ENCODE results near the gene BATF2. TPM values are rescaled to one million over a fixed set of nuclear protein-coding genes. Genes with fewer than 3 reads are reported as not detected.

BATF2 gene
- total RNA-seq (under 1 TPM in 2 of 5 donors, not detected in 3; 0.09 to 0.26 TPM), total RNA-seq (0 to 2.5 (median 0.06) reads per million in 29 experiments)
- total RNA-seq (2013): not detected

GRCh38 chr11:64996710-64997380, at the start of gene BATF2:
Gene BATF2 (minus strand): TSS chr11:64996971. CDS start chr11:64996914, 57 bp downstream.
- H3K27me3 ChIP-seq (replicated peaks in 1 of 2; ENCODE audit: control insufficient read depth in 2 of 2, extremely low read depth in 1 of 2, insufficient read depth in 2 of 2, low read length in 1 of 2): peaks cover 0 to 28% of the 10 kb centered on the region in 2 experiments
- CTCF ChIA-PET: interaction anchor here (0.7 to 0.9 kb wide), 2 partner anchors 148 to 185 kb away, joined by 3 read pairs; no protein-coding TSS in a partner anchor
- H3K9me3 Mint-ChIP-seq: no peaks in the 10 kb centered on the region
- no peak within 1 kb of the TSS for H3K4me3 ChIP-seq (ENCODE audit: control insufficient read depth in 1 of 2, extremely low read depth in 1 of 2, low read length in 1 of 2)
- H3K4me1 ChIP-seq (ENCODE audit: control insufficient read depth in 1 of 2, extremely low read depth in 1 of 2, insufficient read depth in 2 of 2, low read length in 2 of 2): peaks cover 0 to 7% of the 10 kb centered on the region in 2 experiments
- no peaks in the 10 kb centered on the region for H3K36me3 ChIP-seq (ENCODE audit: control insufficient read depth in 2 of 2, extremely low read depth in 1 of 2, insufficient read depth in 1 of 2, low read length in 1 of 2)
- H3K4me3 Mint-ChIP-seq: no peak within 1 kb of the TSS
- no peaks in the 10 kb centered on the region for H3K36me3 Mint-ChIP-seq
- H3K9me3 ChIP-seq: no peaks in the 10 kb centered on the region
- peaks cover 1 to 4% of the 10 kb centered on the region in 2 donors for H3K27me3 Mint-ChIP-seq
- H3K27ac Mint-ChIP-seq: no peak within 1 kb of the TSS
- no peak within 1 kb of the TSS for H3K27ac ChIP-seq (ENCODE audit: low read length)
- H3K4me1 Mint-ChIP-seq: peaks cover 9 to 16% (median 12%) of the 10 kb centered on the region in 3 donors
- POLR2A ChIA-PET: no interaction called here
- DNase-seq (peak in 3 of 35 experiments; percentile 3 to 23 (median 22)), ATAC-seq (replicated peaks in 1 of 4) (peak in 1 of 4 experiments; percentile 38)
- 32% methylated on average over 8 of the region's 9 CpGs for WGBS (ENCODE audit: insufficient coverage)

GRCh38 chr11:65045728-65046127, 49.0 kb upstream of the BATF2 start:
- POLR2A ChIA-PET: no interaction called here
- DNase-seq (no peak), ATAC-seq (replicated peaks in 1 of 4) (no peak)
- H3K4me3 ChIP-seq (ENCODE audit: control insufficient read depth in 1 of 2, extremely low read depth in 1 of 2, low read length in 1 of 2): no peak overlapping the region
- 99% methylated on average over 7 of the region's 7 CpGs for WGBS (ENCODE audit: insufficient coverage)
- no peak overlapping the region for H3K27ac ChIP-seq (ENCODE audit: low read length)
- Mint-ChIP-seq H3K36me3 (peaks cover 8% of the 10 kb centered on the region), H3K27ac (peak overlapping the region in 1 of 2 donors; percentile 94), H3K9me3 (no peaks in the 10 kb centered on the region), H3K27me3 (no peaks in the 10 kb centered on the region), H3K4me1 (peaks cover 24 to 39% (median 31%) of the 10 kb centered on the region in 3 donors), H3K4me3 (no peak overlapping the region)
- no peaks in the 10 kb centered on the region for H3K9me3 ChIP-seq
- H3K36me3 ChIP-seq (ENCODE audit: control insufficient read depth in 2 of 2, extremely low read depth in 1 of 2, insufficient read depth in 1 of 2, low read length in 1 of 2): peaks cover 0 to 13% of the 10 kb centered on the region in 2 donors
- H3K27me3 ChIP-seq (replicated peaks in 1 of 2; ENCODE audit: control insufficient read depth in 2 of 2, extremely low read depth in 1 of 2, insufficient read depth in 2 of 2, low read length in 1 of 2): no peaks in the 10 kb centered on the region
- CTCF ChIA-PET: no interaction called here
- peaks cover 0 to 42% of the 10 kb centered on the region in 2 experiments for H3K4me1 ChIP-seq (ENCODE audit: control insufficient read depth in 1 of 2, extremely low read depth in 1 of 2, insufficient read depth in 2 of 2, low read length in 2 of 2)

GRCh38 chr11:65045061-65045460, 48.3 kb upstream of the BATF2 start:
- Histone ChIP-seq H3K27ac (ENCODE audit: low read length) (no peak overlapping the region), H3K9me3 (no peaks in the 10 kb centered on the region), H3K4me3 (ENCODE audit: control insufficient read depth in 1 of 2, extremely low read depth in 1 of 2, low read length in 1 of 2) (no peak overlapping the region), H3K4me1 (ENCODE audit: control insufficient read depth in 1 of 2, extremely low read depth in 1 of 2, insufficient read depth in 2 of 2, low read length in 2 of 2) (peaks cover 0 to 49% of the 10 kb centered on the region in 2 experiments), H3K36me3 (ENCODE audit: control insufficient read depth in 2 of 2, extremely low read depth in 1 of 2, insufficient read depth in 1 of 2, low read length in 1 of 2) (peaks cover 0 to 13% of the 10 kb centered on the region in 2 donors), H3K27me3 (replicated peaks in 1 of 2; ENCODE audit: control insufficient read depth in 2 of 2, extremely low read depth in 1 of 2, insufficient read depth in 2 of 2, low read length in 1 of 2) (no peaks in the 10 kb centered on the region)
- no peaks in the 10 kb centered on the region for H3K9me3 Mint-ChIP-seq
- 93% methylated on average over 5 of the region's 5 CpGs for WGBS (ENCODE audit: insufficient coverage)
- POLR2A ChIA-PET: no interaction called here
- CTCF ChIA-PET: no interaction called here
- H3K27ac Mint-ChIP-seq: no peak overlapping the region
- H3K27me3 Mint-ChIP-seq: no peaks in the 10 kb centered on the region
- no peak overlapping the region for H3K4me3 Mint-ChIP-seq
- peaks cover 24 to 43% (median 35%) of the 10 kb centered on the region in 3 donors for H3K4me1 Mint-ChIP-seq
- H3K36me3 Mint-ChIP-seq: peaks cover 8% of the 10 kb centered on the region
- no peak for ATAC-seq (replicated peaks in 1 of 4)
- DNase-seq: no peak

- ChIA-PET POLR2A (no interaction called here), CTCF (no interaction called here)
- DNase-seq: no peak
- Histone ChIP-seq H3K4me1 (ENCODE audit: control insufficient read depth in 1 of 2, extremely low read depth in 1 of 2, insufficient read depth in 2 of 2, low read length in 2 of 2) (peaks cover 0 to 52% of the 10 kb centered on the region in 2 experiments), H3K36me3 (ENCODE audit: control insufficient read depth in 2 of 2, extremely low read depth in 1 of 2, insufficient read depth in 1 of 2, low read length in 1 of 2) (peaks cover 0 to 13% of the 10 kb centered on the region in 2 donors), H3K4me3 (ENCODE audit: control insufficient read depth in 1 of 2, extremely low read depth in 1 of 2, low read length in 1 of 2) (no peak overlapping the region), H3K27ac (ENCODE audit: low read length) (no peak overlapping the region), H3K9me3 (no peaks in the 10 kb centered on the region), H3K27me3 (replicated peaks in 1 of 2; ENCODE audit: control insufficient read depth in 2 of 2, extremely low read depth in 1 of 2, insufficient read depth in 2 of 2, low read length in 1 of 2) (no peaks in the 10 kb centered on the region)
- WGBS (ENCODE audit: insufficient coverage): 95% methylated on average over 21 of the region's 23 CpGs
- H3K27ac Mint-ChIP-seq: no peak overlapping the region
- no peaks in the 10 kb centered on the region for H3K27me3 Mint-ChIP-seq
- ATAC-seq (replicated peaks in 1 of 4): no peak
- H3K4me3 Mint-ChIP-seq: peak overlapping the region in 1 of 3 donors; percentile 43
- no peaks in the 10 kb centered on the region for H3K9me3 Mint-ChIP-seq
- H3K4me1 Mint-ChIP-seq: peaks cover 24 to 43% (median 35%) of the 10 kb centered on the region in 3 donors
- peaks cover 8% of the 10 kb centered on the region for H3K36me3 Mint-ChIP-seq
These were observed 47.2 kb upstream of the BATF2 start for GRCh38 chr11:65043881-65044501.

- CTCF ChIA-PET: no interaction called here
- whole genome bisulfite sequencing (ENCODE audit: insufficient coverage): 75% methylated on average over 1 of the region's 6 CpGs
These were observed 46.1 kb upstream of the BATF2 start for GRCh38 chr11:65042891-65043290.

GRCh38 chr11:65040847-65041622, 44.3 kb upstream of the BATF2 start, which contains the start of gene SAC3D1:
Gene SAC3D1 (plus strand): TSS chr11:65041210. CDS start chr11:65041293, 83 bp downstream.
- peaks cover 11 to 21% (median 17%) of the 10 kb centered on the region in 3 donors for H3K4me1 Mint-ChIP-seq
- H3K4me3 Mint-ChIP-seq: peak within 1 kb of the TSS; percentile 88 to 92 (median 91)
- H3K36me3 Mint-ChIP-seq: peaks cover 8% of the 10 kb centered on the region
- WGBS (ENCODE audit: insufficient coverage): 0% methylated on average over 91 of the region's 91 CpGs
- Histone ChIP-seq H3K27me3 (replicated peaks in 1 of 2; ENCODE audit: control insufficient read depth in 2 of 2, extremely low read depth in 1 of 2, insufficient read depth in 2 of 2, low read length in 1 of 2) (no peaks in the 10 kb centered on the region), H3K9me3 (no peaks in the 10 kb centered on the region), H3K4me3 (ENCODE audit: control insufficient read depth in 1 of 2, extremely low read depth in 1 of 2, low read length in 1 of 2) (peak within 1 kb of the TSS; percentile 64 to 86), H3K36me3 (ENCODE audit: control insufficient read depth in 2 of 2, extremely low read depth in 1 of 2, insufficient read depth in 1 of 2, low read length in 1 of 2) (peaks cover 5 to 32% of the 10 kb centered on the region in 2 donors), H3K27ac (ENCODE audit: low read length) (peak within 1 kb of the TSS; percentile 76), H3K4me1 (ENCODE audit: control insufficient read depth in 1 of 2, extremely low read depth in 1 of 2, insufficient read depth in 2 of 2, low read length in 2 of 2) (peaks cover 0 to 29% of the 10 kb centered on the region in 2 experiments)
- H3K27ac Mint-ChIP-seq: peak within 1 kb of the TSS; percentile 92 to 96
- CTCF ChIA-PET: no interaction called here
- ATAC-seq (replicated peaks in 1 of 4): peak; percentile 90 to 92 (median 91)
- no peaks in the 10 kb centered on the region for H3K27me3 Mint-ChIP-seq
- DNase-seq: peak; percentile 59 to 90 (median 79)
- POLR2A ChIA-PET: no interaction called here
- no peaks in the 10 kb centered on the region for H3K9me3 Mint-ChIP-seq

More at GRCh38 chr11:65042891-65043290, 46.1 kb upstream of the BATF2 start:
- Histone ChIP-seq H3K27ac (ENCODE audit: low read length) (no peak overlapping the region), H3K27me3 (replicated peaks in 1 of 2; ENCODE audit: control insufficient read depth in 2 of 2, extremely low read depth in 1 of 2, insufficient read depth in 2 of 2, low read length in 1 of 2) (no peaks in the 10 kb centered on the region), H3K4me3 (ENCODE audit: control insufficient read depth in 1 of 2, extremely low read depth in 1 of 2, low read length in 1 of 2) (no peak overlapping the region), H3K4me1 (ENCODE audit: control insufficient read depth in 1 of 2, extremely low read depth in 1 of 2, insufficient read depth in 2 of 2, low read length in 2 of 2) (peaks cover 0 to 45% of the 10 kb centered on the region in 2 experiments), H3K36me3 (ENCODE audit: control insufficient read depth in 2 of 2, extremely low read depth in 1 of 2, insufficient read depth in 1 of 2, low read length in 1 of 2) (peaks cover under 1 to 19% of the 10 kb centered on the region in 2 donors), H3K9me3 (no peaks in the 10 kb centered on the region)
- Mint-ChIP-seq H3K27me3 (no peaks in the 10 kb centered on the region), H3K9me3 (no peaks in the 10 kb centered on the region), H3K4me1 (peaks cover 24 to 38% (median 31%) of the 10 kb centered on the region in 3 donors), H3K36me3 (peaks cover 8% of the 10 kb centered on the region), H3K27ac (no peak overlapping the region), H3K4me3 (peak overlapping the region; percentile 74 to 85 (median 80))
- DNase-seq (no peak), ATAC-seq (replicated peaks in 1 of 4) (no peak)
- POLR2A ChIA-PET: no interaction called here
